Nephron (organoid): ENCODE data around the gene UST.

Source experiments
- H3K27ac Mint-ChIP-seq, 3 experiments: 2 replicates each; pipeline ENCODE4 v1.8.0; 2020; ENCODE audit warnings: mixed read lengths in 3 of 3, mild to moderate bottlenecking in 2 of 3, moderate library complexity in 1 of 3
- H3K27me3 Mint-ChIP-seq: 2 replicates; pipeline ENCODE4 v1.8.0; 2021; ENCODE audit warnings: low read depth, mild to moderate bottlenecking, moderate library complexity, mixed read lengths
- H3K36me3 Mint-ChIP-seq: 2 replicates; pipeline ENCODE4 v1.8.0; 2020; ENCODE audit warnings: low read depth, mixed read lengths
- H3K4me1 Mint-ChIP-seq: 2 replicates; pipeline ENCODE4 v1.8.0; 2020; ENCODE audit warnings: mixed read lengths
- H3K4me3 Mint-ChIP-seq, 3 experiments: 2 replicates each; pipeline ENCODE4 v1.8.0; 2020; ENCODE audit warnings: mild to moderate bottlenecking in 3 of 3, mixed read lengths in 3 of 3, moderate library complexity in 2 of 3
- H3K9me3 Mint-ChIP-seq: 2 replicates; pipeline ENCODE4 v1.8.0; 2020; ENCODE audit warnings: mixed read lengths
- CTCF ChIP-seq, 3 experiments: fragments of 200-600 bp; sonication (generic); IDR thresholded peaks; one replicate each; pipeline ENCODE4 v1.5.0; 2021; ENCODE audit warnings: antibody characterized with exemption in 3 of 3; ENCODE audit not compliant: unreplicated experiment in 3 of 3

Gene UST

GRCh38 chr6:149114167-149114566, 367.3 kb downstream of the UST start:
- H3K4me3 Mint-ChIP-seq: no peak overlapping the region
- peaks cover 3% of the 10 kb centered on the region for H3K27me3 Mint-ChIP-seq
- no peak for TF ChIP-seq CTCF (IDR thresholded peaks at IDR 0.05; ENCODE audit: unreplicated experiment in 3 of 3)
- no peak overlapping the region for H3K27ac Mint-ChIP-seq
- H3K4me1 Mint-ChIP-seq: no peaks in the 10 kb centered on the region
- H3K36me3 Mint-ChIP-seq: no peaks in the 10 kb centered on the region
- H3K9me3 Mint-ChIP-seq: peaks cover 10% of the 10 kb centered on the region

- Mint-ChIP-seq H3K27ac (no peak overlapping the region), H3K36me3 (no peaks in the 10 kb centered on the region), H3K4me3 (no peak overlapping the region), H3K4me1 (no peaks in the 10 kb centered on the region), H3K9me3 (peaks cover 16% of the 10 kb centered on the region), H3K27me3 (peaks cover 3% of the 10 kb centered on the region)
- TF ChIP-seq CTCF (IDR thresholded peaks at IDR 0.05; ENCODE audit: unreplicated experiment in 3 of 3): no peak
These were observed 372.2 kb downstream of the UST start for GRCh38 chr6:149118737-149119653.

GRCh38 chr6:149122850-149123821, 376.3 kb downstream of the UST start:
- no peak for TF ChIP-seq CTCF (IDR thresholded peaks at IDR 0.05; ENCODE audit: unreplicated experiment in 3 of 3)
- Mint-ChIP-seq H3K9me3 (peaks cover 17% of the 10 kb centered on the region), H3K36me3 (no peaks in the 10 kb centered on the region), H3K27ac (no peak overlapping the region), H3K4me3 (no peak overlapping the region), H3K27me3 (no peaks in the 10 kb centered on the region), H3K4me1 (no peaks in the 10 kb centered on the region)

DNA sequence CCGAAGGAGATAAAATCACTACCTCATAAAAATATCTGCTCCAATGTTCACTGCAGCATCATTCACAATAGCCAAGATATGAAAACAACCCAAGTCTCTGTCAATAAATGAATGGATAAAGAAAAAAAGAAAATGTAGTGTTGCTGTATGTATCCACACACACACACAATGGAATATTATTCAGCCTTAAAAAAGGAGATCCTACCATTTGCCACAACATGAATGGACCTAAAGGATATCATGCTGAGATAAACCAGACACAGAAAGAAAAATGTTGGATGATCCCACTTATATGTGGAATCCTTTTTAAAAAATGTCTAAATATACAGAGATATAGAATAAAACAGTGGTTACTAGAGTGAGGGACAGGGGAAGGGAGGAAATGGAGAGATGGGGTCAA, 378.5 kb downstream of the UST start:
- Mint-ChIP-seq H3K27ac (no peak overlapping the region), H3K4me1 (peaks cover 6% of the 10 kb centered on the region), H3K27me3 (peaks cover 4% of the 10 kb centered on the region), H3K9me3 (peaks cover 19% of the 10 kb centered on the region), H3K36me3 (no peaks in the 10 kb centered on the region), H3K4me3 (no peak overlapping the region)
- TF ChIP-seq CTCF (IDR thresholded peaks at IDR 0.05; ENCODE audit: unreplicated experiment in 3 of 3): no peak
